T-helper 1 cell treated with Interleukin-12 subunit alpha and Interleukin-12 subunit beta and Interleukin-4 antibody, amounts not matched to agents 30 μg/mL and 1 μg/mL, for 36 hours (primary cell): ENCODE measurements around the gene IGSF3.

Source experiments
- H3K27ac Mint-ChIP-seq: one replicate; pipeline ENCODE4 v1.8.0; 2021; ENCODE audit warnings: mild to moderate bottlenecking, mixed read lengths
- H3K27me3 Mint-ChIP-seq: one replicate; pipeline ENCODE4 v1.8.0; 2021; ENCODE audit warnings: low read depth, mixed read lengths
- H3K36me3 Mint-ChIP-seq: one replicate; pipeline ENCODE4 v1.8.0; 2021; ENCODE audit warnings: low read depth, mixed read lengths
- H3K4me1 Mint-ChIP-seq: one replicate; pipeline ENCODE4 v1.8.0; 2021; ENCODE audit warnings: low read depth, mixed read lengths
- H3K4me3 Mint-ChIP-seq: one replicate; pipeline ENCODE4 v1.8.0; 2021; ENCODE audit warnings: mild to moderate bottlenecking, moderate library complexity, mixed read lengths
- H3K9me3 Mint-ChIP-seq: one replicate; pipeline ENCODE4 v1.8.0; 2021; ENCODE audit warnings: mixed read lengths

Gene IGSF3

DNA sequence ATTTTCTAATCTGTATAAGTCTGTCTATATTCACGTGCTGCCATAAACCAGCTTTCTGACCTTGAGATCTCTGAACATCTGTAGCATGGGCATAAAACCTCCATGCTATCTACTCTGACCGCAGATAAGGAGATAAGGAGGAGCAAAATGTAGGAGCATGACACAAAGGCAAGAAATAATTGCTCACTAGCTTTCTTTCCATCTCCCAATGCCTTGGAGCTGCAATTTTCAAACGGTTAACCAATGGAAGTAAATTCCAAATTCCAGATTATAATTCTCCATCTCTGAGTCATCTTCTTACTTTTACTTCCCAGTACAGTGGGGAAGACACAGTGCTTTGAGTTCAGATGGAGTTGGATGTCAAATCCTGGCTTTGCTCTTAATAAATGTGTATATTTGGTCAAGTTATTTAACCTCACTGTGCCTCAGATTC lies 138.3 kb downstream of the IGSF3 start:
- H3K27ac Mint-ChIP-seq, result no peak overlapping the region
- H3K9me3 Mint-ChIP-seq, result peaks cover 22% of the 10 kb centered on the region
- peaks cover 72% of the 10 kb centered on the region for H3K36me3 Mint-ChIP-seq
- H3K27me3 Mint-ChIP-seq, result no peaks in the 10 kb centered on the region
- H3K4me3 Mint-ChIP-seq, result no peak overlapping the region
- peaks cover 8% of the 10 kb centered on the region for H3K4me1 Mint-ChIP-seq

DNA sequence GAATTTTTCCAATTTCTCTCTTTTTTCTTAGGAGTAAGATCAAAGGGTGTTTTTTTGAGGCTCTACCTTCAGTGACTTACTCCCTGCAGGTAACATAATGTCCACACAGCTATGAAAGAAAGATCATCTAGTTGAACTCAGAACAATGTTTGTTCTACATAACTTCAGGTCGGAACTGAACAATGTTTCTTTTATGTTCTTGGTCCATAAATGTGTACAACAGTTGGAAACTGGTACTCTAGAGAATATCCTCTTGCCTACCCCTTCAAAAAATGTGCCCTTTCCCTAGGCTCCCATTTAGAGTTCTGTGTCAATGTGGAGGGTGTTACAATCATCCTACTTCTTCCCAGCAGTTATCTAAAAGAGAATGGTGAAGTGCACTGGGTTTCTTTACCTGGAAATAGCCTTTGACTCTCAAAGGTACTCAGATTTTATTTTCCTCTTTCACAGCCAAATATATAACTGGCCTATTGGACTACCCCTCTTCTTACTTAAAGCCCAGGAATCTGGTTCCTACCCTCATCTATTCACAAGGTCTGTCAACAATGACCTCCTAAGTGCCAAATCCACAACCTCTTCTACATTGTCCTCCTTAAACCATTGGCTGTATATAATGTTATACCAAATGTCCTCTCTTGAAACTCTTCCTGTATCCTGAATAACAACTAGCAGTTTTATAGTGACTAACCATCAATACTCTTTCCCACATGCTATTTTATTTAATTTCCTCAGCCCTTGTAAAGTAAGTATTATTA lies 139.0 kb downstream of the IGSF3 start:
- Mint-ChIP-seq H3K27ac (no peak overlapping the region), H3K4me3 (no peak overlapping the region), H3K36me3 (peaks cover 69% of the 10 kb centered on the region), H3K4me1 (peaks cover 8% of the 10 kb centered on the region), H3K9me3 (peaks cover 22% of the 10 kb centered on the region), H3K27me3 (no peaks in the 10 kb centered on the region)

DNA sequence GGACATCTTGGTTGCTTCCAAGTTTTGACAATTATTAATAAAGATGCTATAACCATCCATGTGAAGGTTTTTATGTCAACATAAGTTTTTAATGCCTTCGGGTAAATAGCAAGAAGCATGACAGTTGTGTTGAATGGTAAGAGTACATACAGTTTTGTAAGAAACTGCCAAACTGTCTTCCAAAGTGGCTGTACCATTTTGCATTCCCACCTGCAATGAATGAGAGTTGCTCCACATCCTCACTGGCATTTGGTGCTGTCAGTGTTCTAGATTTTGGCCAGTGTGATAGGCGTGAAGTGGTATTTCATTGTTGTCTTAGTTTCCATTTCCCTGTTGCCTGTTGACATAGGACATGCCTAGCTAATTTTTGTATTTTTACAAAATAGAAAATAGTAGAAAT lies 142.1 kb downstream of the IGSF3 start:
- no peak overlapping the region for H3K4me3 Mint-ChIP-seq
- H3K27me3 Mint-ChIP-seq, result no peaks in the 10 kb centered on the region
- H3K27ac Mint-ChIP-seq, result no peak overlapping the region
- H3K36me3 Mint-ChIP-seq, result peaks cover 66% of the 10 kb centered on the region
- peaks cover 22% of the 10 kb centered on the region for H3K9me3 Mint-ChIP-seq
- H3K4me1 Mint-ChIP-seq, result peaks cover 2% of the 10 kb centered on the region
